GM23248 (cell line): Measurements from ENCODE around the gene NKAIN2.
"Not testable (repeated sequence)": the region's sequence is repeated elsewhere in the genome, so short reads cannot be mapped to it uniquely, and the experiment has no call there.

Source experiments
- EZH2 ChIP-seq: fragments of 200-600 bp; sonication (generic); IDR thresholded peaks from 2 replicates; pipeline ENCODE4 v1.6.1; 2018; ENCODE audit warnings: antibody characterized with exemption, mild to moderate bottlenecking; ENCODE audit not compliant: insufficient read depth, poor library complexity, severe bottlenecking
- EZH2phosphoT487 ChIP-seq: fragments of 200-600 bp; sonication (generic); IDR thresholded peaks from 2 replicates; pipeline ENCODE4 v1.6.1; 2018; ENCODE audit warnings: antibody characterized with exemption, moderate library complexity, mild to moderate bottlenecking, low read depth; ENCODE audit not compliant: insufficient read depth

- not testable (repeated sequence) for TF ChIP-seq EZH2, EZH2phosphoT487
These were observed 934.1 kb downstream of the NKAIN2 start for GRCh38 chr6:124737804-124738203.
